CD4-positive, alpha-beta T cell treated with Interleukin-17A for 4 hours (primary cell): Measurements from ENCODE around the gene GOT2.
"Not testable (repeated sequence)": the region's sequence is repeated elsewhere in the genome, so short reads cannot be mapped to it uniquely, and the experiment has no call there.

ENCODE experiments used
- DNase-seq: peaks from one replicate; pipeline ENCODE4 v3.0.0-alpha.2; 2020; ENCODE audit warnings: mixed read lengths

Gene GOT2

GRCh38 chr16:58733671-58734458 is at the start of gene GOT2:
Gene GOT2, minus strand, starts transcription at chr16:58734316. Its CDS starts 88 bp downstream, at chr16:58734228.
- DNase-seq: peak; percentile 84

GRCh38 chr16:58779291-58779690 is 45.2 kb upstream of the GOT2 start:
- DNase-seq: not testable (repeated sequence)

- no peak for DNase-seq
These were observed 39.8 kb upstream of the GOT2 start for GRCh38 chr16:58773870-58774269.

- no peak for DNase-seq
These were observed 34.0 kb upstream of the GOT2 start for GRCh38 chr16:58768145-58768544.

GRCh38 chr16:58767581-58767980 is 33.5 kb upstream of the GOT2 start:
- no peak for DNase-seq

GRCh38 chr16:58756650-58757332 is 22.7 kb upstream of the GOT2 start:
- no peak for DNase-seq

GRCh38 chr16:58755989-58756649 is 22.0 kb upstream of the GOT2 start:
- DNase-seq: peak; percentile 81

- DNase-seq: no peak
These were observed 19.6 kb upstream of the GOT2 start for GRCh38 chr16:58753711-58754134.

GRCh38 chr16:58744497-58744896 is 10.4 kb upstream of the GOT2 start:
- no peak for DNase-seq

- no peak for DNase-seq
These were observed 7.9 kb upstream of the GOT2 start for GRCh38 chr16:58741976-58742375.

GRCh38 chr16:58741166-58741565 is 7.0 kb upstream of the GOT2 start:
- DNase-seq: no peak

- no peak for DNase-seq
These were observed 4.7 kb upstream of the GOT2 start for GRCh38 chr16:58738672-58739296.

- not testable (repeated sequence) for DNase-seq
These were observed 2.2 kb upstream of the GOT2 start for GRCh38 chr16:58736341-58736740.

GRCh38 chr16:58734459-58734787 is 307 bp upstream of the GOT2 start:
- DNase-seq: no peak

- DNase-seq: no peak
These were observed 857 bp downstream of the GOT2 start for GRCh38 chr16:58733248-58733670.

GRCh38 chr16:58732545-58733247 is 1.4 kb downstream of the GOT2 start:
- no peak for DNase-seq

- no peak for DNase-seq
These were observed 3.3 kb downstream of the GOT2 start for GRCh38 chr16:58730724-58731370.

- no peak for DNase-seq
These were observed 6.1 kb downstream of the GOT2 start for GRCh38 chr16:58727796-58728568.

GRCh38 chr16:58727028-58727781 is 6.9 kb downstream of the GOT2 start:
- no peak for DNase-seq

GRCh38 chr16:58723109-58723508 is 11.0 kb downstream of the GOT2 start:
- DNase-seq: no peak

- DNase-seq: no peak
These were observed 16.1 kb downstream of the GOT2 start for GRCh38 chr16:58717994-58718393.
